B cell (primary cell): ENCODE data around the gene ACOXL. TPM values are rescaled to one million over a fixed set of nuclear protein-coding genes. Genes with fewer than 3 reads are reported as not detected.

Source experiments
- ATAC-seq: fragments of 200-7000 bp; cut with Tn5 transposase; one replicate; pipeline ENCODE4 v1.10.0; 2021; ENCODE audit warnings: low read depth, mild to moderate bottlenecking, moderate number of reproducible peaks, moderate library complexity
- CTCF ChIA-PET: fragments of 350-600 bp; sonication (Branson Sonifier 250); formaldehyde crosslinking; loops from one replicate; lab custom pipeline; 2021; ENCODE audit warnings: antibody characterized with exemption, inconsistent platforms; lab: Charles Lee
- POLR2A ChIA-PET: fragments of 350-600 bp; sonication (Branson Sonifier 250); formaldehyde crosslinking; loops from one replicate; lab custom pipeline; 2021; ENCODE audit warnings: antibody characterized with exemption; lab: Charles Lee
- DNase-seq: peaks from one replicate; pipeline ENCODE4 v3.0.0; 2013
- H2AFZ ChIP-seq: 2 replicates; pipeline ENCODE4 v1.6.1; 2012; ENCODE audit warnings: mild to moderate bottlenecking, low read depth, low read length; ENCODE audit not compliant: insufficient read depth, poor library complexity, severe bottlenecking
- H3K27ac ChIP-seq, 2 donors: 1 replicate in 1 of 2; 2 replicates in 1 of 2; pipeline ENCODE4 v1.5.1; 2012 to 2013; ENCODE audit warnings: low read length in 2 of 2, mild to moderate bottlenecking in 2 of 2, moderate library complexity in 1 of 2
- H3K27me3 ChIP-seq, 4 experiments: fragments of 200-600 bp in 1 of 4; sonication (generic) in 1 of 4; replicated peaks in 1 of 4; 1 replicate in 2 of 4; 2 replicates in 2 of 4; pipeline versions ENCODE4 v1.6.1 to v1.7.0; 2013 to 2016; ENCODE audit warnings: low read length in 3 of 4, mild to moderate bottlenecking in 2 of 4, mixed read lengths in 1 of 4, moderate library complexity in 1 of 4; ENCODE audit not compliant: insufficient read depth in 4 of 4, control insufficient read depth in 3 of 4; ENCODE audit errors: control extremely low read depth in 1 of 4
- H3K36me3 ChIP-seq, 2 experiments: replicated peaks in 1 of 2; 1 replicate in 1 of 2; 2 replicates in 1 of 2; pipeline versions ENCODE4 v1.6.1 to v1.7.1; 2013; ENCODE audit warnings: low read length in 1 of 2; ENCODE audit not compliant: insufficient read depth in 2 of 2, control insufficient read depth in 1 of 2; ENCODE audit errors: control extremely low read depth in 1 of 2, extremely low read depth in 1 of 2
- H3K4me1 ChIP-seq, 2 donors: fragments of 200-600 bp in 1 of 2; sonication (generic) in 1 of 2; 1 replicate in 1 of 2; 2 replicates in 1 of 2; pipeline versions ENCODE4 v1.5.1 to v1.6.1; 2013 to 2017; ENCODE audit warnings: low read length in 2 of 2; ENCODE audit not compliant: control insufficient read depth in 2 of 2, insufficient read depth in 2 of 2
- H3K4me2 ChIP-seq: replicated peaks from 2 replicates; pipeline ENCODE3; 2012; ENCODE audit warnings: mild to moderate bottlenecking, low read depth, low read length; ENCODE audit not compliant: poor library complexity, severe bottlenecking
- H3K4me3 ChIP-seq, 5 experiments: fragments of 200-600 bp in 1 of 5; sonication (generic) in 1 of 5; 1 replicate in 3 of 5; 2 replicates in 2 of 5; pipeline versions ENCODE4 v1.5.1 to v1.7.0; 2011 to 2016; ENCODE audit warnings: low read length in 4 of 5, mild to moderate bottlenecking in 4 of 5, low read depth in 2 of 5, control low read depth in 1 of 5, moderate library complexity in 1 of 5; ENCODE audit not compliant: insufficient read depth in 1 of 5; ENCODE audit errors: control extremely low read depth in 1 of 5, extremely low read depth in 1 of 5
- H3K79me2 ChIP-seq: fragments of 200-600 bp; sonication (generic); one replicate; pipeline ENCODE4 v1.6.0; 2016; ENCODE audit warnings: low read length; ENCODE audit not compliant: control insufficient read depth, insufficient read depth
- H3K9ac ChIP-seq: fragments of 200-600 bp; sonication (generic); 2 replicates; pipeline ENCODE4 v1.6.1; 2017; ENCODE audit warnings: mild to moderate bottlenecking, low read length, moderate library complexity
- H3K9me3 ChIP-seq, 3 donors: one replicate each; pipeline versions ENCODE4 v1.6.1 to v1.7.1; 2013; ENCODE audit warnings: low read length in 2 of 3; ENCODE audit not compliant: control insufficient read depth in 2 of 3, insufficient read depth in 1 of 3; ENCODE audit errors: control extremely low read depth in 1 of 3
- H4K20me1 ChIP-seq: 2 replicates; pipeline ENCODE4 v1.6.0; 2012; ENCODE audit warnings: mild to moderate bottlenecking, low read length; ENCODE audit not compliant: insufficient read depth, control insufficient read depth, poor library complexity, severe bottlenecking
- H3K27ac Mint-ChIP-seq: one replicate; pipeline ENCODE4 v1.8.0; 2021; ENCODE audit warnings: mixed read lengths
- H3K27me3 Mint-ChIP-seq: one replicate; pipeline ENCODE4 v1.8.0; 2021; ENCODE audit warnings: mixed read lengths
- H3K4me1 Mint-ChIP-seq: one replicate; pipeline ENCODE4 v1.8.0; 2021; ENCODE audit warnings: mixed read lengths
- H3K4me3 Mint-ChIP-seq: one replicate; pipeline ENCODE4 v1.8.0; 2021; ENCODE audit warnings: mixed read lengths
- H3K9me3 Mint-ChIP-seq: one replicate; pipeline ENCODE4 v1.8.0; 2022; ENCODE audit warnings: mixed read lengths; ENCODE audit not compliant: insufficient read depth
- CTCF ChIP-seq: fragments of 200-600 bp; IDR thresholded peaks from one replicate; pipeline ENCODE4 v1.8.0; 2022; ENCODE audit warnings: antibody characterized with exemption, mild to moderate bottlenecking
- EZH2 ChIP-seq: IDR thresholded peaks from 2 replicates; pipeline ENCODE4 v1.6.1; 2012; ENCODE audit warnings: borderline replicate concordance, low read depth, mild to moderate bottlenecking, moderate library complexity, low read length; ENCODE audit not compliant: insufficient read depth, poor library complexity, severe bottlenecking
- WGBS: methylation state at CpG from one replicate; pipeline ENCODE4 v1.1.5; 2013; ENCODE audit warnings: missing lambda C conversion rate; ENCODE audit not compliant: insufficient coverage; 5-methylcytosine and 5-hydroxymethylcytosine counted together
- intact Hi-C: fragments of 100-400 bp; cut with micrococcal nuclease; formaldehyde crosslinking; loops from one replicate; pipeline ENCODE4 v1.10.0; 2022
- polyA plus RNA-seq: library from polyadenylated mRNA; depleted of rRNA; stranded (reverse); fragments of >200 nt; gene quantifications from 2 replicates; pipeline ENCODE4 v1.2.3, GENCODE V29; 2012
- total RNA-seq, 2 donors: library from RNA; stranded (reverse); fragments of 120-200 nt in 1 of 2; gene quantifications; 1 replicate in 1 of 2; 2 replicates in 1 of 2; pipeline versions ENCODE4 v1.2.3 to v1.2.4, GENCODE V29; 2013 to 2022

Gene ACOXL
- total and polyA plus RNA-seq, 2 donors (not counting 1 experiment from before 2014, with no cell fraction given), result 0.06 TPM; not detected in 1

DNA sequence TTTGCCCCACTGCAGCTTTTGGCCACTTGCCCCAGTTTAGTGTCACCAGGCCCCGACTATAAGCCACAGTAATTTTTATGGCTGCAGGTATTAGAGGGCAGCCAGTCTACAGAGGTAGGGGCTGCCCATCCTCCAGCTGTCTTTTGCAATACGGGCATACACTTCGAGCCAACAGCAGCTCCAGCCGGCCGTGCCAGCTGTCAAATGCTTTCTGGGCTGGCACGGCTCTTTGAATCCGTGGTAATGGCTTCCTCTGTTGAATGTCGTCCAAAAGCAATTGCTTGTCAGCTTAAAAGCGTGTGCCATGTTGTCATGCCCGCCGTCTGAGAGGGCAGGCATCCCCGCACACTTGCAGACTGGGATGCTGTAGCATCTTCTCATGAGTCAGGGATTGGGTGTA, 429.6 kb downstream of the ACOXL start:
- H3K4me1 Mint-ChIP-seq, result peaks cover 46% of the 10 kb centered on the region
- POLR2A ChIA-PET, result no interaction called here
- H2AFZ ChIP-seq, result no peak overlapping the region

More for the DNA sequence above, 429.6 kb downstream of the ACOXL start:
- Histone ChIP-seq H3K9ac (no peak overlapping the region), H3K4me2 (no peak overlapping the region), H3K79me2 (peaks cover 37% of the 10 kb centered on the region), H3K27me3 (no peaks in the 10 kb centered on the region), H3K27ac (no peak overlapping the region), H3K4me1 (peaks cover 17 to 23% of the 10 kb centered on the region in 2 donors), H3K36me3 (peaks cover 0 to 44% of the 10 kb centered on the region in 2 experiments), H3K4me3 (no peak overlapping the region), H3K9me3 (no peaks in the 10 kb centered on the region), H4K20me1 (peaks cover 43% of the 10 kb centered on the region)
- no peak overlapping the region for H3K4me3 Mint-ChIP-seq
- no peak overlapping the region for H3K27ac Mint-ChIP-seq
- 71% methylated on average over 12 of the region's 12 CpGs for WGBS
- TF ChIP-seq EZH2 (no peak), CTCF (no peak)
- CTCF ChIA-PET, result interaction anchor here (1.3 kb wide), 1 partner anchor 40 kb away, joined by 3 read pairs; no protein-coding TSS in a partner anchor
- DNase-seq (no peak), ATAC-seq (no peak)
- no peaks in the 10 kb centered on the region for H3K9me3 Mint-ChIP-seq
- intact Hi-C loops, result no loop called here
- H3K27me3 Mint-ChIP-seq, result no peaks in the 10 kb centered on the region
